DOHH2 (cell line): ENCODE data around the gene MFF.

ENCODE experiments used
- EZH2phosphoT487 ChIP-seq: fragments of 200-600 bp; sonication (generic); IDR thresholded peaks from 2 replicates; pipeline ENCODE4 v1.6.1; 2017; ENCODE audit warnings: borderline replicate concordance, mild to moderate bottlenecking, antibody characterized with exemption, low read length, moderate library complexity, mixed read lengths
- TF ChIP-seq, protein P1 (sequence below): fragments of 200-600 bp; sonication (generic); IDR thresholded peaks from one replicate; pipeline ENCODE4 v1.5.1; 2014; ENCODE audit warnings: antibody characterized with exemption, mild to moderate bottlenecking, low read depth, low read length; ENCODE audit not compliant: poor library complexity, severe bottlenecking

DNA sequence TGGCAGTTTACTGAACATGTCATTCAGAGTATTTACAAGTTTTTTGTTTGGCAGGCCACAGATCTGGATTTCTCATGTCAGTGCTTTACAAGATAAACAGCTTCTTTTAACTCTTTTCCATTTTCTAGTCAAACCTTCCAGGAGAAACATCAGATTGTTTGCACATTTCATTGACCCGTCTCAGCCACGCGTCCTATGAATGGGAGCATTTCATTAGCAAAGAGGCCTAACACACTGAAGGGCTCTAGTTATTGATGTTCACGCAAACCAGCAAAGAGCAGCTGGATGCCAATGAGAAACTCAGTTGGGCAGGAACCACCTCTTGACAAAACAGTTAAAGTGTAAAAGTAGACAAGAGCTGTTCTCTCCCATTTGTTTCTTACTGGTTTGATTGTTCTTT is 29.2 kb upstream of the MFF start:
- TF ChIP-seq, protein P1, sequence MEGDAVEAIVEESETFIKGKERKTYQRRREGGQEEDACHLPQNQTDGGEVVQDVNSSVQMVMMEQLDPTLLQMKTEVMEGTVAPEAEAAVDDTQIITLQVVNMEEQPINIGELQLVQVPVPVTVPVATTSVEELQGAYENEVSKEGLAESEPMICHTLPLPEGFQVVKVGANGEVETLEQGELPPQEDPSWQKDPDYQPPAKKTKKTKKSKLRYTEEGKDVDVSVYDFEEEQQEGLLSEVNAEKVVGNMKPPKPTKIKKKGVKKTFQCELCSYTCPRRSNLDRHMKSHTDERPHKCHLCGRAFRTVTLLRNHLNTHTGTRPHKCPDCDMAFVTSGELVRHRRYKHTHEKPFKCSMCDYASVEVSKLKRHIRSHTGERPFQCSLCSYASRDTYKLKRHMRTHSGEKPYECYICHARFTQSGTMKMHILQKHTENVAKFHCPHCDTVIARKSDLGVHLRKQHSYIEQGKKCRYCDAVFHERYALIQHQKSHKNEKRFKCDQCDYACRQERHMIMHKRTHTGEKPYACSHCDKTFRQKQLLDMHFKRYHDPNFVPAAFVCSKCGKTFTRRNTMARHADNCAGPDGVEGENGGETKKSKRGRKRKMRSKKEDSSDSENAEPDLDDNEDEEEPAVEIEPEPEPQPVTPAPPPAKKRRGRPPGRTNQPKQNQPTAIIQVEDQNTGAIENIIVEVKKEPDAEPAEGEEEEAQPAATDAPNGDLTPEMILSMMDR: no peak
- TF ChIP-seq EZH2phosphoT487: no peak
